Measurements from ENCODE around the gene MGAT4B.

The MGAT4B gene

GRCh38 chr5:179795863-179796833 is 10.5 kb downstream of the MGAT4B start:
- TF ChIP-seq TAF1 (IDR thresholded peaks at IDR 0.05; ENCODE audit: low read depth) (peak; percentile 50; the same call in 1 of the 2 replicates), CEBPB (IDR thresholded peaks at IDR 0.05) (no peak), ZBTB7A (IDR thresholded peaks at IDR 0.05; ENCODE audit: low read depth) (peak; percentile 28; the same call in 1 of the 2 replicates), REST (IDR thresholded peaks at IDR 0.05; ENCODE audit: low read depth) (no peak), CREB1 (IDR thresholded peaks at IDR 0.05; ENCODE audit: low read depth) (no peak), TCF12 (IDR thresholded peaks at IDR 0.05; ENCODE audit: low read depth) (peak; percentile 38; the same call in 1 of the 2 replicates), TEAD4 (IDR thresholded peaks at IDR 0.05) (peak; percentile 37), RAD21 (IDR thresholded peaks at IDR 0.05; ENCODE audit: low read depth) (peak; percentile 39; the same call in 1 of the 2 replicates), FOXM1 (IDR thresholded peaks at IDR 0.05; ENCODE audit: borderline replicate concordance, low read depth) (no peak), EP300 (IDR thresholded peaks at IDR 0.05; ENCODE audit: borderline replicate concordance) (peak; percentile 36; the same call in 1 of the 2 replicates), MAX (IDR thresholded peaks at IDR 0.05) (peak; percentile 39), NFIC (IDR thresholded peaks at IDR 0.05) (no peak; the same call in 1 of the 2 replicates), USF1 (IDR thresholded peaks at IDR 0.05) (no peak), YY1 (IDR thresholded peaks at IDR 0.05; ENCODE audit: low read depth) (no peak), EGR1 (IDR thresholded peaks at IDR 0.05) (peak; percentile 42)

- no peak for TF ChIP-seq RAD21 (IDR thresholded peaks at IDR 0.05; ENCODE audit: low read depth)
- peak; percentile 32 for TF ChIP-seq MAX (IDR thresholded peaks at IDR 0.05)
- no peak for TF ChIP-seq CREB1 (IDR thresholded peaks at IDR 0.05; ENCODE audit: low read depth)
- 0 out of 2 replicates have a peak, but pooled peaks have one; percentile 4 for TF ChIP-seq ZBTB7A (IDR thresholded peaks at IDR 0.05; ENCODE audit: low read depth)
Observed at GRCh38 chr5:179795049-179795862, 11.4 kb downstream of the MGAT4B start.

GRCh38 chr5:179794575-179794974 is 12.1 kb downstream of the MGAT4B start:
- TF ChIP-seq NFIC (IDR thresholded peaks at IDR 0.05) (no peak), ZBTB7A (IDR thresholded peaks at IDR 0.05; ENCODE audit: low read depth) (0 out of 2 replicates have a peak, but pooled peaks have one; percentile 3)

GRCh38 chr5:179794171-179794570 is 12.5 kb downstream of the MGAT4B start:
- TF ChIP-seq ZBTB7A (IDR thresholded peaks at IDR 0.05; ENCODE audit: low read depth): no peak

GRCh38 chr5:179793468-179794139 is 13.1 kb downstream of the MGAT4B start, which contains the start of gene LTC4S:
Gene LTC4S, plus strand, starts transcription at chr5:179793986. Its CDS starts 95 bp downstream, at chr5:179794081.
- 0 out of 2 replicates have a peak, but pooled peaks have one; percentile 33 for TF ChIP-seq ZBTB7A (IDR thresholded peaks at IDR 0.05; ENCODE audit: low read depth)
- TF ChIP-seq RAD21 (IDR thresholded peaks at IDR 0.05; ENCODE audit: low read depth): no peak

- TF ChIP-seq FOXM1 (IDR thresholded peaks at IDR 0.05; ENCODE audit: borderline replicate concordance, low read depth) (no peak), ZBTB7A (IDR thresholded peaks at IDR 0.05; ENCODE audit: low read depth) (no peak), RAD21 (IDR thresholded peaks at IDR 0.05; ENCODE audit: low read depth) (no peak), USF1 (IDR thresholded peaks at IDR 0.05) (no peak), REST (IDR thresholded peaks at IDR 0.05; ENCODE audit: low read depth) (no peak)
Observed at GRCh38 chr5:179792612-179793467, 13.8 kb downstream of the MGAT4B start.
